HG03439 (cell line): ENCODE measurements around the gene TMEM212.
A peak's percentile ranks its signal among the peaks of the same experiment; 100 is the strongest.

Experiments used
- ATAC-seq: cut with Tn5 transposase; IDR thresholded peaks from one replicate; pipeline ENCODE4 v1.9.1; 2021; ENCODE audit warnings: mild to moderate bottlenecking, moderate library complexity; ENCODE audit not compliant: unreplicated experiment

Gene TMEM212

GRCh38 chr3:171833789-171834460 lies 9.2 kb upstream of the TMEM212 start:
- ATAC-seq, result no peak

- no peak for ATAC-seq
Measured at GRCh38 chr3:171834461-171834801, 8.7 kb upstream of the TMEM212 start.

- no peak for ATAC-seq
Measured at GRCh38 chr3:171835116-171835515, 8.0 kb upstream of the TMEM212 start.

GRCh38 chr3:171835613-171836012 lies 7.5 kb upstream of the TMEM212 start:
- ATAC-seq, result no peak

GRCh38 chr3:171836855-171837254 lies 6.3 kb upstream of the TMEM212 start:
- ATAC-seq, result no peak

- no peak for ATAC-seq
Measured at GRCh38 chr3:171837698-171838097, 5.5 kb upstream of the TMEM212 start.

GRCh38 chr3:171838218-171838720 lies 4.9 kb upstream of the TMEM212 start:
- no peak for ATAC-seq

- ATAC-seq, result no peak
Measured at GRCh38 chr3:171839270-171839669, 3.9 kb upstream of the TMEM212 start.

- no peak for ATAC-seq
Measured at GRCh38 chr3:171840445-171840810, 2.7 kb upstream of the TMEM212 start.

GRCh38 chr3:171840811-171841619 lies 2.1 kb upstream of the TMEM212 start:
- ATAC-seq, result no peak

GRCh38 chr3:171841620-171842000 lies 1.5 kb upstream of the TMEM212 start:
- ATAC-seq, result no peak

- no peak for ATAC-seq
Measured at GRCh38 chr3:171844873-171845272, 1.7 kb downstream of the TMEM212 start.

GRCh38 chr3:171845481-171846284 lies 2.5 kb downstream of the TMEM212 start:
- ATAC-seq, result no peak

GRCh38 chr3:171846597-171846996 lies 3.4 kb downstream of the TMEM212 start:
- ATAC-seq, result peak; percentile 98

GRCh38 chr3:171847133-171847532 lies 4.0 kb downstream of the TMEM212 start:
- no peak for ATAC-seq

GRCh38 chr3:171847595-171848259 lies 4.6 kb downstream of the TMEM212 start:
- ATAC-seq, result no peak

GRCh38 chr3:171849617-171850319 lies 6.6 kb downstream of the TMEM212 start:
- no peak for ATAC-seq

GRCh38 chr3:171850320-171850959 lies 7.3 kb downstream of the TMEM212 start:
- ATAC-seq, result no peak

- ATAC-seq, result no peak
Measured at GRCh38 chr3:171850960-171851659, 8.0 kb downstream of the TMEM212 start.
